Measurements from ENCODE around the gene HJV.

DNA sequence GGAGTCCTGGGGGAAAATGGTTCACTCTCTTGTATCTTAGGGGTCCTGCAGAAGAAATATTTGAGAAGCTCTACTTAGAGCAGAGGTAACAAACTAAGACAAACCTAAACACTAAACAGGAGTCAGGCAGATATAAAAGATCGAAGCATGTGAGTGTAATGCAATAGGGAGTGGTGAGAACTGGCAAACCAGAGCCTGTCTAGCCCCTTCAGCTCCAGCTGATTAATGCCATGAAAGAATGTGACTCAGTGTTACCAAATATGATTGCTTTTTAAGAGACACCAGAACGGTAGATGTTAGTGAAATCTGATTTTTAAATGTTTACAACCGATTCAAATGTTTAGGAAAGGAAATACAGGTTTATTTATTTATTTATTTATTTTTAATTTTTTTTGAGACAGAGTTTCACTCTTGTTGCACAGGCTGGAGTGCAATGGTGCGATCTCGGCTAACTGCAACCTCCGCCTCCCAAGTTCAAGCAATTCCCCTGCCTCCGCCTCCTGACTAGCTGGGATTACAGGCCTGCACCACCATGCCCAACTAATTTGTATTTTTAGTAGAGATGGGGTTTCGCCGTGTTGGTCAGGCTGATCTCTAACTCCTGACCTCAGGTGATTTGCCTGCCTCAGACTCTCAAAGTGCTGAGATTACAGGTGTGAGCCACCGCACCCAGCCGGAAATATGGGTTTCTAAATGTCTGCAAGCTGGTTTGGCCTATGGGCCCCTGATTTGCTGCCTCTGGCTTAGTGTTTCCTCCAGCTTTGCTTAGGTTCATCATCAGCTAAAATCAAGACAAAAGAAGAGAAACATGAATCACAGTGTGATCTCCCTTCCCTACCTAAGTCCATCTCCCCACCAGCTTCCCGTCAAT is 37.3 kb downstream of the HJV start:
- TF ChIP-seq, protein P1, sequence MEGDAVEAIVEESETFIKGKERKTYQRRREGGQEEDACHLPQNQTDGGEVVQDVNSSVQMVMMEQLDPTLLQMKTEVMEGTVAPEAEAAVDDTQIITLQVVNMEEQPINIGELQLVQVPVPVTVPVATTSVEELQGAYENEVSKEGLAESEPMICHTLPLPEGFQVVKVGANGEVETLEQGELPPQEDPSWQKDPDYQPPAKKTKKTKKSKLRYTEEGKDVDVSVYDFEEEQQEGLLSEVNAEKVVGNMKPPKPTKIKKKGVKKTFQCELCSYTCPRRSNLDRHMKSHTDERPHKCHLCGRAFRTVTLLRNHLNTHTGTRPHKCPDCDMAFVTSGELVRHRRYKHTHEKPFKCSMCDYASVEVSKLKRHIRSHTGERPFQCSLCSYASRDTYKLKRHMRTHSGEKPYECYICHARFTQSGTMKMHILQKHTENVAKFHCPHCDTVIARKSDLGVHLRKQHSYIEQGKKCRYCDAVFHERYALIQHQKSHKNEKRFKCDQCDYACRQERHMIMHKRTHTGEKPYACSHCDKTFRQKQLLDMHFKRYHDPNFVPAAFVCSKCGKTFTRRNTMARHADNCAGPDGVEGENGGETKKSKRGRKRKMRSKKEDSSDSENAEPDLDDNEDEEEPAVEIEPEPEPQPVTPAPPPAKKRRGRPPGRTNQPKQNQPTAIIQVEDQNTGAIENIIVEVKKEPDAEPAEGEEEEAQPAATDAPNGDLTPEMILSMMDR (IDR thresholded peaks at IDR 0.05; ENCODE audit: insufficient read depth, low read depth, low read length): no peak
- no peak for TF ChIP-seq EZH2 (IDR thresholded peaks at IDR 0.05; ENCODE audit: insufficient read depth, low read length)

All from astrocyte (in vitro differentiated cells and primary cell).